A549 (cell line): Measurements from ENCODE around the gene OR6C2. TPM values are rescaled to one million over a fixed set of nuclear protein-coding genes. Genes with fewer than 3 reads are reported as not detected.

Experiments
- ATAC-seq, 2 experiments: fragments of 200-7000 bp in 1 of 2; fragments of >200 bp in 1 of 2; cut with Nextera tagmentation in 1 of 2; cut with Tn5 transposase in 1 of 2; 3 replicates each; pipeline versions ENCODE4 v1.8.0 to v1.9.1; 2018 to 2020; ENCODE audit warnings: mild to moderate bottlenecking in 1 of 2, moderate library complexity in 1 of 2
- CTCF ChIA-PET: fragments of 300-600 bp; sonication (Branson Sonifier 250); formaldehyde crosslinking; extraction: SDS; loops from one replicate; lab custom pipeline; 2021; ENCODE audit warnings: antibody characterized with exemption, inconsistent platforms; lab: Yijun Ruan, JAX
- POLR2A ChIA-PET: fragments of 350-600 bp; formaldehyde crosslinking; extraction: SDS; loops from one replicate; lab custom pipeline; 2021; ENCODE audit warnings: antibody characterized with exemption, inconsistent platforms; lab: Yijun Ruan, JAX
- DNase-seq, 2 experiments: peaks; one replicate each; pipeline versions ENCODE4 v3.0.0 to v3.0.0-alpha.2; 2011 to 2016; ENCODE audit warnings: low read depth in 1 of 2, low spot score in 1 of 2
- FAIRE-seq: peaks from 2 replicates; lab custom pipeline; 2011; peaks lifted over from hg19 to GRCh38; lab: Jason Lieb, UNC
- H3K27ac ChIP-seq, 2 experiments: fragments of >200 bp; sonication (Bioruptor Twin); formaldehyde crosslinking; 3 replicates each; pipeline ENCODE4 v1.5.1; 2016 to 2017
- H3K4me1 ChIP-seq: fragments of >200 bp; sonication (Bioruptor Twin); formaldehyde crosslinking; 3 replicates; pipeline ENCODE4 v1.6.1; 2016
- H3K4me2 ChIP-seq: fragments of >200 bp; sonication (Bioruptor Twin); formaldehyde crosslinking; 3 replicates; pipeline ENCODE4 v1.6.1; 2016
- H3K4me3 ChIP-seq: fragments of >200 bp; sonication (Bioruptor Twin); formaldehyde crosslinking; 3 replicates; pipeline ENCODE4 v1.5.1; 2016
- H3K9me3 ChIP-seq: fragments of >200 bp; sonication (Bioruptor Twin); formaldehyde crosslinking; 3 replicates; pipeline ENCODE4 v1.6.1; 2016
- CBX2 ChIP-seq: fragments of 200-600 bp; sonication (generic); IDR thresholded peaks from 2 replicates; pipeline ENCODE4 v1.6.1; 2016; ENCODE audit warnings: low read depth, mild to moderate bottlenecking, borderline replicate concordance
- KDM1A ChIP-seq: fragments of 200-600 bp; sonication (generic); IDR thresholded peaks from 2 replicates; pipeline ENCODE4 v1.6.1; 2016; ENCODE audit warnings: low read depth, mild to moderate bottlenecking
- WGBS: methylation state at CpG from one replicate; pipeline ENCODE4 v1.1.6; 2017; ENCODE audit errors: missing lambda C conversion rate; 5-methylcytosine and 5-hydroxymethylcytosine counted together
- polyA plus RNA-seq, 4 experiments: library from polyadenylated mRNA; depleted of rRNA in 3 of 4; stranded (reverse); fragments of >200 nt; fragmentation: RNase III in 1 of 4; extraction: RNeasy Plus Mini Kit Qiagen cat#74134 plus additional on column Dnase treatment in 1 of 4; gene quantifications; 2 replicates in 3 of 4; 3 replicates in 1 of 4; pipeline ENCODE4 v1.2.3, GENCODE V29; 2011 to 2017

Gene OR6C2
- polyA plus RNA-seq, 2 of the 4 experiments (the other 2 are of a cell fraction), result not detected

- H3K4me3 ChIP-seq, result no peak overlapping the region
- H3K4me2 ChIP-seq, result no peak overlapping the region
- POLR2A ChIA-PET, result no interaction called here
- WGBS, result 2% methylated on average over 2 of the region's 2 CpGs
- no peak for FAIRE-seq
- no peaks in the 10 kb centered on the region for H3K9me3 ChIP-seq
- TF ChIP-seq CBX2 (no peak), KDM1A (no peak)
- TF ChIP-seq, all 56 proteins: peak for 0
- no peak overlapping the region for H3K27ac ChIP-seq
- CTCF ChIA-PET, result no interaction called here
- H3K4me1 ChIP-seq, result no peaks in the 10 kb centered on the region
- DNase-seq (no peak), ATAC-seq (no peak)
Measured at GRCh38 chr12:55501601-55502000, 57.7 kb downstream of the OR6C2 start.

Other genes starting within 250 kb of the OR6C2 start
- gene OR10A7, start 223.1 kb upstream of the OR6C2 start, polyA plus RNA-seq (2011; rRNA removed), result not detected in 2 replicates
- gene OR10A7, start 223.1 kb upstream of the OR6C2 start, polyA plus RNA-seq (2017; fragmentation: RNase III; extraction: RNeasy Plus Mini Kit Qiagen cat#74134 plus additional on column Dnase treatment), result not detected in 3 replicates
- gene OR6C74, start 199.5 kb upstream of the OR6C2 start, polyA plus RNA-seq (2011; rRNA removed), result not detected in 2 replicates
- not detected in 3 replicates for gene OR6C74, start 199.5 kb upstream of the OR6C2 start, polyA plus RNA-seq (2017; fragmentation: RNase III; extraction: RNeasy Plus Mini Kit Qiagen cat#74134 plus additional on column Dnase treatment)
- not detected in 2 replicates for gene OR6C6, start 147.5 kb upstream of the OR6C2 start, polyA plus RNA-seq (2011; rRNA removed)
- gene OR6C6, start 147.5 kb upstream of the OR6C2 start, polyA plus RNA-seq (2017; fragmentation: RNase III; extraction: RNeasy Plus Mini Kit Qiagen cat#74134 plus additional on column Dnase treatment), result not detected in 3 replicates
- not detected in 2 replicates for gene OR6C1, start 129.7 kb upstream of the OR6C2 start, polyA plus RNA-seq (2011; rRNA removed)
- gene OR6C1, start 129.7 kb upstream of the OR6C2 start, polyA plus RNA-seq (2017; fragmentation: RNase III; extraction: RNeasy Plus Mini Kit Qiagen cat#74134 plus additional on column Dnase treatment), result not detected in 3 replicates
- not detected in 2 replicates for gene OR6C3, start 113.3 kb upstream of the OR6C2 start, polyA plus RNA-seq (2011; rRNA removed)
- not detected in 3 replicates for gene OR6C3, start 113.3 kb upstream of the OR6C2 start, polyA plus RNA-seq (2017; fragmentation: RNase III; extraction: RNeasy Plus Mini Kit Qiagen cat#74134 plus additional on column Dnase treatment)
- gene OR6C75, start 81.1 kb upstream of the OR6C2 start, polyA plus RNA-seq (2011; rRNA removed), result not detected in 2 replicates
- not detected in 3 replicates for gene OR6C75, start 81.1 kb upstream of the OR6C2 start, polyA plus RNA-seq (2017; fragmentation: RNase III; extraction: RNeasy Plus Mini Kit Qiagen cat#74134 plus additional on column Dnase treatment)
- gene OR6C65, start 43.5 kb upstream of the OR6C2 start, polyA plus RNA-seq (2011; rRNA removed), result not detected in 2 replicates
- not detected in 3 replicates for gene OR6C65, start 43.5 kb upstream of the OR6C2 start, polyA plus RNA-seq (2017; fragmentation: RNase III; extraction: RNeasy Plus Mini Kit Qiagen cat#74134 plus additional on column Dnase treatment)
- gene OR6C76, start 17.8 kb upstream of the OR6C2 start, polyA plus RNA-seq (2011; rRNA removed), result not detected in 2 replicates
- gene OR6C76, start 17.8 kb upstream of the OR6C2 start, polyA plus RNA-seq (2017; fragmentation: RNase III; extraction: RNeasy Plus Mini Kit Qiagen cat#74134 plus additional on column Dnase treatment), result not detected in 3 replicates
- gene OR6C70, start 26.1 kb downstream of the OR6C2 start, polyA plus RNA-seq (2011; rRNA removed), result not detected in 2 replicates
- not detected in 3 replicates for gene OR6C70, start 26.1 kb downstream of the OR6C2 start, polyA plus RNA-seq (2017; fragmentation: RNase III; extraction: RNeasy Plus Mini Kit Qiagen cat#74134 plus additional on column Dnase treatment)
- not detected in 2 replicates for gene OR6C68, start 48.3 kb downstream of the OR6C2 start, polyA plus RNA-seq (2011; rRNA removed)
- gene OR6C68, start 48.3 kb downstream of the OR6C2 start, polyA plus RNA-seq (2017; fragmentation: RNase III; extraction: RNeasy Plus Mini Kit Qiagen cat#74134 plus additional on column Dnase treatment), result not detected in 3 replicates
- not detected in 2 replicates for gene OR6C4, start 105.5 kb downstream of the OR6C2 start, polyA plus RNA-seq (2011; rRNA removed)
- not detected in 3 replicates for gene OR6C4, start 105.5 kb downstream of the OR6C2 start, polyA plus RNA-seq (2017; fragmentation: RNase III; extraction: RNeasy Plus Mini Kit Qiagen cat#74134 plus additional on column Dnase treatment)
- gene OR2AP1, start 128.4 kb downstream of the OR6C2 start, polyA plus RNA-seq (2011; rRNA removed), result not detected in 2 replicates
- not detected in 3 replicates for gene OR2AP1, start 128.4 kb downstream of the OR6C2 start, polyA plus RNA-seq (2017; fragmentation: RNase III; extraction: RNeasy Plus Mini Kit Qiagen cat#74134 plus additional on column Dnase treatment)
- gene OR10P1, start 192.8 kb downstream of the OR6C2 start, polyA plus RNA-seq (2011; rRNA removed), result not detected in 2 replicates
- gene OR10P1, start 192.8 kb downstream of the OR6C2 start, polyA plus RNA-seq (2017; fragmentation: RNase III; extraction: RNeasy Plus Mini Kit Qiagen cat#74134 plus additional on column Dnase treatment), result not detected in 3 replicates